Astrocyte of the spinal cord (primary cell): ENCODE measurements around the gene LRRC32.

Experiments
- DNase-seq: peaks from one replicate; pipeline ENCODE4 v3.0.0; 2011; ENCODE audit warnings: low read depth, low spot score
- H3K4me3 ChIP-seq: 2 replicates; pipeline ENCODE4 v1.5.1; 2011; ENCODE audit warnings: low read depth, mild to moderate bottlenecking, low read length, moderate library complexity
- CTCF ChIP-seq: IDR thresholded peaks from 2 replicates; pipeline ENCODE4 v1.5.1; 2012; ENCODE audit warnings: low read depth, mild to moderate bottlenecking, low read length, inconsistent platforms
- in situ Hi-C: cut with HindIII; loops from 2 replicates; pipeline ENCODE4 v1.10.0; 2017; ENCODE audit warnings: low sequenced_read_pairs

LRRC32 gene

DNA sequence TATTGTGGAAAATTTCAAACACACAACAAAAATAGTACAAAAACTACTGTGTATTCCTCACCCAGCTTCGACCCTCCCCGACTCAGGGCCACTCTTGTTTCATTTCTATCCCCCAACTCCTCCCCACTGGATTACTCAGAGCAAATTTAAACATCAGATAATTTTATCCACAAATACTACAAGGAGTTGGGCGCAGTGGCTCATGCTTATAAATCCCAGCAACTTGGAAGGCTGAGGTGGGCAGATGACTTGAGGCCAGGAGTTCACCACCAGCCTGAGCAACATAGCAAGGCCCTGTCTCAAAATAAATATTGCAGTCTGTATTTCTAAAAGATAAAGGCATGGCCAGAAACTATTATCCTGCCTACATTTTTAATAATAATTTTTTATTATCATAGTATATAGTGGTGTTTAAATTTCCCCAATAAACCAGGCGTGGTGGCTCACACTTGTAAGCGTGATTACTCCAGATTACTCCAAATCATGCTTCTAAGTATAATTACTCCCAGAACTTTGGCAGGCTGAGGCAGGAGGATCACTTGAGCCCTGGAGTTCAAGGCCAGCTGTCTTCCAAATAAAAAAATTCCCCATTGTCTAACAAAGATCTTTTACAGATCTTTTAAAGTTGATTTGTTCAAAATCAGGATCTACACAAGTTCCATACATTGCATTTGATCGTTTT lies 39.8 kb downstream of the LRRC32 start:
- H3K4me3 ChIP-seq, result no peak overlapping the region
- no peak for TF ChIP-seq CTCF
- in situ Hi-C loops, result no loop called here

DNA sequence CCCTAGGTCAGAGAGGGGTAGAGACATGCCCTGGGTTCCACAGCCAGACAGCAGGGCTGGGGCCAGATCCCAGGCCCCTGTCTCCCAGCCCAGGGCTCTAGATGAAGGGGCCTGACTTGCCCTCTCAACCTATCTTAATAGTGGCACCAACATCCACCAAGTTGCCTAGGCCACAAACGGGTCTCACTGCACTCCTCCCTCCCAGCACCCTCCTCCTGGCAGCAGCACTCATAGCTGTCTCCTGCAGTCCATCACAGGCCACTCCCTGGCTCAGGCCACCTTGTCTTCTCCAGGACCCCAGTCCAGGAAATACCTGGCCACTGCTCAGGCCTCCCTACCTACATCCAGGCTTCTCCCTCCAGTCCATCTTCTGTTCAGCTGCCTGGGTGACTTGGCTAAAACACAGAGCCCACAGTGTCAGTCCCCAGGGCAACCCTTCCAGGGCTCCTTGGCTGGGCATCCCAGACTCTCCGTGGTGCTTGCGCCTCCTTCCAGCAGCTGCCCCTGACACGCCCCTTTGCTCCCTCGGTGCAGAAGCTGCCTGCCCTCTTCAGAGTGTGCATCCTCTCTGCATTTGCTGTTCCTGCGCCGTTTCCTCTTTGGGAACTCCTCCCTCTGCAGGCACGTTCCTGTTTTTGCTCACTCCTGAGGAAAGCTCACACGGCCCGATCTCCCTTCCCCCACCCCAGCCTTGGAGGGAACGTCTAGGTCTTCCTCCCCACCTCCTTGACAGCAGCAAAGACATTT lies 40.5 kb downstream of the LRRC32 start:
- H3K4me3 ChIP-seq, result no peak overlapping the region
- in situ Hi-C loops, result no loop called here
- TF ChIP-seq CTCF, result no peak
- DNase-seq, result no peak

More for the DNA sequence above, 39.8 kb downstream of the LRRC32 start:
- DNase-seq, result no peak

DNA sequence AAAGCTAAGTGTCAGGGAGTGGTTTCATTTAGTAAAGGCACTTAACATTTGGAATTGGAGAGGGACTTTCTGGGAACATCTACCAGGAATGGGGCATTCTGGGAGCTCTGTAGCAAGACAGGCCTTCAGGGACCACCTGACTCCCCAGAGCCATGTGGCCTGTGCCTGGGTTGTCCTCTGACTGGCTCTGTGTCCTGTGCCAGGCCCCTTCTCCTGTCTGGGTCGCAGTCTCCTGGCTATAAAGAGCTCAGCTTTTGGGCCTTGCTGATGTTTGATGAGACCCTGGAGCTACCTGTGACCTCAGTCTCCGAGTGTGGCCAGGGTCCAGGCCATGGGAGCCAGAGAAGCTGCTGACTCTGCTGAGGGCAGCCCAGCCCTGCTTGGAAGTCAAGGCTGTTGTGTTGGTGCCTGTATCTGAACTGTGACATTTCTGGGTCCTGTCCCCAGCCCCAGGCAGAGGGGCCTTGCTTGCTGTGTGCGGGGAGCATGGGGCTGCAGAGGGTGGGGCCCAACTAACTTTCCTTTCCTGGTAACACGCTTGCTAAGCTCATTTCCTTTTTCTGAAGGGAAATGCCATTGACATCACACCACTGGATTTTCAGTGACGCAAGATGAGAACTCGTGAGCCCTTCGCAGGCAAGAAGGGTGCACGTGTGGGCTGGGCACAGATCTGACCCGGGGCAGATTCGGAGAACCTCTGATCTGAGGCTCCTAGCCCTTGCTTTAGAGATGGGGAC lies 41.3 kb downstream of the LRRC32 start:
- in situ Hi-C loops, result no loop called here
- no peak overlapping the region for H3K4me3 ChIP-seq
- DNase-seq, result peak; percentile 14
- no peak for TF ChIP-seq CTCF

DNA sequence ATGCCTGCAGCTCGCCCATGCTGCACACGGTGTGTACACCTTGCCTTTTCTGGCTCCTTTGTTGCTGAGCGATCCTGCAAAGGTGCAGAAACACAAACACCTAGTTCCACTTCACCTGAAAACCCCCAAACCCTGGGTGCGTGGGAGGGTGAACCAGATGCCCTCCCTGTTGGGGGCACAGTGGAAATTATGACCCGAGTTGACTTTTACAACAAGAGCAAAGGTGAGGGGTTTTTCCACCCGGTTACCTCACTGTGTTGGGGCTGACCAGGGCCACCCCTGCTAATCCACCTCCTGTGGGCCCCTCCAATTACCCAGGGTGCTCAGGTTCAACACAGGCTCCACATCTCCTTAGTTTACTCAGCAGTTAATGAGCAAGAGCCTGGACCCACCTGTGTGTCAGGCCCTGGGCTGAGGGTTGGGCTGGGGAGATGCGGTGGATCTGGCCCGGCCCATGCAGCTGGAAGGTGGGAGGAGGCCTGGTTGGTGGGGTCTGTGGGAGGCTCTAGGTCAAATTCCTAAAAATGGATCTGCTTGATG lies 42.1 kb downstream of the LRRC32 start:
- no peak overlapping the region for H3K4me3 ChIP-seq
- no peak for DNase-seq
- no peak for TF ChIP-seq CTCF
- in situ Hi-C loops, result no loop called here

DNA sequence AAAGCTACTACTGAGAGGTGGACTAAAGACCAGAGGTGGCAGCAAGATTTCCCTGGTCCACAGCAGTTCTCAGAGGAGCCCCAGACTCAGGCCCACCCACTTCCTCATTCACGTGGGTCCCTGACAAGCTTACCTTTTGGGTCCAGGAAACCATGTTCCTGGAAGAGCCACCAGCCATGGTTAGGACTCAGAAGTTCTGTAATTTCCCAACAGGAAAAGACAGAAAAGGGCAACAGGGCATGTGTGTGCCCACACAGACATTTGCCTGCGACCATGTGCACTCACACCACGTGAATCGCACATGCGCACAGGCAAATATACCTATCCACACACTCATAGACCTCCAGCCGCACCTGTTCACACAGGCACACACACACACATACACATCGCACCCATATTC lies 42.9 kb downstream of the LRRC32 start:
- H3K4me3 ChIP-seq, result no peak overlapping the region
- no peak for DNase-seq
- no peak for TF ChIP-seq CTCF
- in situ Hi-C loops, result no loop called here

DNA sequence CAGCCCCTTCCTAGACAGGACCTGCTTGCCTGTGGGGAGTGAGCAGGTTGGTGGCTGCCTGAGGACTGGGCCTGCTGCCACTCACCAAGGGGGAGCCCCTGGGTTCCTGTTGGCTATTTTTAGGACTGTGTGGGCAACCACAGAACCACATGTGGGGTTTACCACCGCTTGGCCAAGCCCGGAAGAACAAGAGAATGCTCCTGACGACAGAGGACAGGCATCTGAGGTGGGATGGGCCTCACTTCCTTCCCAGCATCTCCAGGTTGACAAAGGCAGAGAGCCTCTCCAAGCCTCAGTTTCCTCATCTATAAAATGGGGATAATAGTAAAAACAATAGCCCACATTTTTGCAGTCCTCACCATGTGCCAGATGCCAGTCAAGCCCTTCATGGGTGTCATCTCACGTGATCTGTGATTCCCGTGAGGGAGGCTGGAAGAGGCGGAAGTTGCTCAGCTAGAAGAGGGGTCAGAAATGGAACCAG lies 43.6 kb downstream of the LRRC32 start:
- TF ChIP-seq CTCF, result no peak
- in situ Hi-C loops, result no loop called here
- DNase-seq, result peak; percentile 75
- no peak overlapping the region for H3K4me3 ChIP-seq
